Chondrocyte (in vitro differentiated cells): Measurements from ENCODE around the gene NLRC5. TPM values are rescaled to one million over a fixed set of nuclear protein-coding genes. Genes with fewer than 3 reads are reported as not detected.

ENCODE experiments used
- DNase-seq: peaks from one replicate; pipeline ENCODE4 v3.0.0; 2021; ENCODE audit warnings: mixed read lengths, low spot score
- H3K27ac Mint-ChIP-seq: one replicate; pipeline ENCODE4 v1.8.0; 2021; ENCODE audit warnings: mild to moderate bottlenecking, moderate library complexity, mixed read lengths; ENCODE audit not compliant: unreplicated experiment
- H3K27me3 Mint-ChIP-seq: 2 replicates; pipeline ENCODE4 v1.8.0; 2021; ENCODE audit warnings: low read depth, mixed read lengths
- H3K36me3 Mint-ChIP-seq: 2 replicates; pipeline ENCODE4 v1.8.0; 2021; ENCODE audit warnings: low read depth, mixed read lengths
- H3K4me1 Mint-ChIP-seq: 2 replicates; pipeline ENCODE4 v1.8.0; 2021; ENCODE audit warnings: low read depth, mild to moderate bottlenecking, mixed read lengths
- H3K4me3 Mint-ChIP-seq: one replicate; pipeline ENCODE4 v1.8.0; 2021; ENCODE audit warnings: mild to moderate bottlenecking, moderate library complexity, mixed read lengths; ENCODE audit not compliant: unreplicated experiment
- H3K9me3 Mint-ChIP-seq: 2 replicates; pipeline ENCODE4 v1.8.0; 2021; ENCODE audit warnings: low read depth, mixed read lengths
- total RNA-seq: library from RNA; stranded (reverse); gene quantifications from 3 replicates; pipeline ENCODE4 v1.2.1, GENCODE V29; 2021
- TF ChIP-seq, protein P1 (sequence below): fragments of 200-600 bp; sonication (generic); IDR thresholded peaks from 2 replicates; pipeline ENCODE4 v1.5.0; 2021; ENCODE audit warnings: antibody characterized with exemption, mild to moderate bottlenecking, moderate library complexity

The NLRC5 gene
- total RNA-seq, 1 donor from 2014 or later: 6.3 TPM

DNA sequence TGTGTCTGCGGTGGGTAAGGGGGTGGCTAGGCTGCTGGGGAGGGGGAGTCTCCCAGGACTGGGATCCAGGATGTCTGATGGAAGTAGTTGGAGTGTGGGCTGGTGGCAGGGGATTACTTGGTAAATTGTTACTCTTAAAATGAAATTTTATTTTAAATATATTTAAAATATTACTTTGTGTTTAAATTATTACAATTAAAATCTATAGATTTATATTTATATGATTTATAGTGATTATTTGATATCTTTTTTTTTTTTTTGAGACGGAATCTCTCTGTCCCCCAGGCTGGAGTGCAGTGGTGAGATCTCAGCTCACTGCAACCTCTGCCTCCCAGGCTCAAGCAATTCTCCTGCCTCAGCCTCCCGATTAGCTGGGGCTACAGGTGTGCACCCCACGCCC is 121.6 kb downstream of the NLRC5 start:
- Mint-ChIP-seq H3K9me3 (no peaks in the 10 kb centered on the region), H3K27me3 (no peaks in the 10 kb centered on the region)
- TF ChIP-seq, protein P1, sequence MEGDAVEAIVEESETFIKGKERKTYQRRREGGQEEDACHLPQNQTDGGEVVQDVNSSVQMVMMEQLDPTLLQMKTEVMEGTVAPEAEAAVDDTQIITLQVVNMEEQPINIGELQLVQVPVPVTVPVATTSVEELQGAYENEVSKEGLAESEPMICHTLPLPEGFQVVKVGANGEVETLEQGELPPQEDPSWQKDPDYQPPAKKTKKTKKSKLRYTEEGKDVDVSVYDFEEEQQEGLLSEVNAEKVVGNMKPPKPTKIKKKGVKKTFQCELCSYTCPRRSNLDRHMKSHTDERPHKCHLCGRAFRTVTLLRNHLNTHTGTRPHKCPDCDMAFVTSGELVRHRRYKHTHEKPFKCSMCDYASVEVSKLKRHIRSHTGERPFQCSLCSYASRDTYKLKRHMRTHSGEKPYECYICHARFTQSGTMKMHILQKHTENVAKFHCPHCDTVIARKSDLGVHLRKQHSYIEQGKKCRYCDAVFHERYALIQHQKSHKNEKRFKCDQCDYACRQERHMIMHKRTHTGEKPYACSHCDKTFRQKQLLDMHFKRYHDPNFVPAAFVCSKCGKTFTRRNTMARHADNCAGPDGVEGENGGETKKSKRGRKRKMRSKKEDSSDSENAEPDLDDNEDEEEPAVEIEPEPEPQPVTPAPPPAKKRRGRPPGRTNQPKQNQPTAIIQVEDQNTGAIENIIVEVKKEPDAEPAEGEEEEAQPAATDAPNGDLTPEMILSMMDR: no peak

DNA sequence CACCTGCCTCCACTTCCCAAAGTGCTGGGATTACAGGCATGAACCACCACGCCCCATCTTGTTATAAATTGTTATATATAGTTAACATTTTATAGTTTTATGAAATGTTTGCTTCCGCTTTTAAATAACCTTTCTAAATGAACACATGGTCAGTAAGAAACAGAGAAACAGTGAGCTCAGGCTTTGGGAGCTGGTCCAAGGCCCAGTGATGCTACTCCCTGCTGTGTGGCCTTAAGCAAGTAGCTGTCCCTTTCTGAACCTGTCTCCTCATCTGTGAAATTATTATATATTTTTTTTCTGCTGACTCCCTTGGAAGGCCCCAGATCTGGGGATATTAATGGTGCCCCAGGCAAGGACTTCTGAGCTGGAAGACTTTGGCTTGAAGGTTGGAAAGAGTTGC is 122.1 kb downstream of the NLRC5 start:
- peaks cover 36% of the 10 kb centered on the region for H3K4me1 Mint-ChIP-seq

More for the DNA sequence above, 121.6 kb downstream of the NLRC5 start:
- Mint-ChIP-seq H3K4me1 (peaks cover 32% of the 10 kb centered on the region), H3K36me3 (no peaks in the 10 kb centered on the region), H3K27ac (no peak overlapping the region), H3K4me3 (no peak overlapping the region)
- no peak for DNase-seq

DNA sequence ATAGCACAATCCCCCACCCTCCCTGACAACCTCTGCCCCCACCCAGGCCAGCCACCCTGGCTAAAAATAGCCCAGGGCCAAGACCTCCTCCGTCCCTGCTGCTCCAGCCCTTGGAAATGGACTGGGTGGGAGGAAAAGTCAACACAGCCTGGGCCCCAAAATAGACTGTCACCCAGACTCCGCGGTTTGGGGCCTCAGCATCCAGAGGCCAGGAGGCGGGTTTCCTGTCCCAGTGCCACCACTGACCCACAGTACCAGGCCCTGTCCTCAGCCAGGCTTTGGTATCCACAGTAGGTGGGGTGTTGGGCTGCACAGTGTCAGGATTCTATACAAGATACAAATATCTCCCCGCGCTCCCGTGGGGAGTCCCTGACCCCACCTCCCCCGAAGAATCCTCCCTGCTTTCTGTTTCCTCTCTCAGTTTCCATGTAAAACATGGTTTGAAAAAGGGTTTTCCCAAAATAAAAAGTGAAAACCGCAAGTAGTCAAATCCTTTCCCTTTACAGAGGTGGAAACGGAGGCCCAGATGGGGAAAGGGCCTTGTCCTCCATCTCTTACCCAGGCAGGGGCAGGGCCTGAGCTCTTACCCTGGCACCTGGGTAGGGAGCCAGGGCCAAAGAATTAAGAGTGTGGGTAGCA is 123.2 kb downstream of the NLRC5 start:
- Mint-ChIP-seq H3K27me3 (no peaks in the 10 kb centered on the region), H3K4me1 (peaks cover 36% of the 10 kb centered on the region), H3K27ac (peak overlapping the region; percentile 82), H3K4me3 (no peak overlapping the region), H3K9me3 (no peaks in the 10 kb centered on the region), H3K36me3 (peaks cover 1% of the 10 kb centered on the region)
- no peak for DNase-seq
- TF ChIP-seq, protein P1: no peak

More for the DNA sequence above, 122.1 kb downstream of the NLRC5 start:
- Mint-ChIP-seq H3K4me3 (no peak overlapping the region), H3K9me3 (no peaks in the 10 kb centered on the region), H3K27ac (peak overlapping the region; percentile 5), H3K27me3 (no peaks in the 10 kb centered on the region), H3K36me3 (no peaks in the 10 kb centered on the region)
- TF ChIP-seq, protein P1: no peak
- no peak for DNase-seq

DNA sequence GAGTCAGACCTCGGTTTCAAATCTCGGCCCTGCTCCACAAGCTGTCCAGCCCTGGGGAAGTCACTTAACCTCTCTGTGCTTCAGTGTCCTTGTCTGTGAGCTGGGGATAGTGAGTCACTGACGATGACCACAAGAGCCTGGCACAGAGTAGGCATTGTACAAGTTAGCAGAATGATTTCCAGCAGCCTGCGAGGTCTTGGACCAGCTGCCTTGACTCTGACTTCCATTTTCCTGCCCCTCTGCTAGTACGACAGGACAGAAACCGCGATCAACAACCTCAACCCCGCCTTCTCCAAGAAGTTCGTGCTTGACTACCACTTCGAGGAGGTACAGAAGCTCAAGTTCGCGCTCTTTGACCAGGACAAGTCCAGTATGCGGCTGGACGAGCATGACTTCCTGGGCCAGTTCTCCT is 123.7 kb downstream of the NLRC5 start:
- DNase-seq: no peak
- Mint-ChIP-seq H3K27me3 (no peaks in the 10 kb centered on the region), H3K9me3 (no peaks in the 10 kb centered on the region), H3K4me1 (peaks cover 39% of the 10 kb centered on the region), H3K36me3 (peaks cover 6% of the 10 kb centered on the region), H3K27ac (peak overlapping the region; percentile 82), H3K4me3 (no peak overlapping the region)
- TF ChIP-seq, protein P1: no peak

DNA sequence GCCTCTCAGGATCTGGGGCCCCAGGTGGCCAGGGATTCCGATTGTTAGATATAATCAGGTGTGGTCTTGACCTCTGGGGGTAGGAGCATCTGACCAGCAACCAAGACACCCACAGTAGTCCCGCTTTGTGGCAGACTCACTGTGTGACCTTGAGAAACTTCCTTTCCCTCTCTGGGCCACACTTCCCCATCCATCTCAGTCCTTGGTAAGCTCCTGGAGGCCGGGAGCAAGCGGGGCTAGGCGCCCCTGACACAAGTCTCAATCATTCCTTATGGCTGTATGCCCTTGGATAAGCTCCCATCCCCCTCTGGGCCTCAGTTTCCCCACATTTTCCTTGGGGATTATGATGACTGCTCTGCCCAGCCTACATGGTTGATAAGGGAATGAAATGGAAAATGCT is 124.3 kb downstream of the NLRC5 start:
- Mint-ChIP-seq H3K27me3 (no peaks in the 10 kb centered on the region), H3K36me3 (peaks cover 6% of the 10 kb centered on the region), H3K27ac (no peak overlapping the region), H3K4me1 (peaks cover 39% of the 10 kb centered on the region), H3K4me3 (no peak overlapping the region), H3K9me3 (no peaks in the 10 kb centered on the region)
- no peak for DNase-seq
- TF ChIP-seq, protein P1: no peak
